Heart right ventricle (tissue), 16 donors: ENCODE results near the gene PTPRJ. TPM values are rescaled to one million over a fixed set of nuclear protein-coding genes. Genes with fewer than 3 reads are reported as not detected.
"Not testable (repeated sequence)": the region's sequence is repeated elsewhere in the genome, so short reads cannot be mapped to it uniquely, and the experiment has no call there.

ENCODE experiments used
- ATAC-seq, 8 donors: fragments of 200-7000 bp; cut with Tn5 transposase; one replicate each; pipeline ENCODE4 v1.9.1; 2020; ENCODE audit warnings: mild to moderate bottlenecking in 8 of 8, moderate library complexity in 8 of 8, moderate number of reproducible peaks in 1 of 8
- DNase-seq, 2 donors: peaks; one replicate each; pipeline ENCODE4 v3.0.0-alpha.2; 2020
- H3K27ac ChIP-seq, 10 donors: fragments of 200-600 bp; sonication (generic) in 2 of 10; one replicate each; pipeline versions ENCODE4 v1.5.0 to v1.8.0; 2020 to 2022; ENCODE audit warnings: mild to moderate bottlenecking in 3 of 10
- H3K27me3 ChIP-seq, 7 donors: fragments of 200-600 bp; one replicate each; pipeline ENCODE4 v1.8.0; 2021 to 2022; ENCODE audit warnings: mild to moderate bottlenecking in 2 of 7
- H3K36me3 ChIP-seq, 9 donors: fragments of 200-600 bp; sonication (generic) in 1 of 9; one replicate each; pipeline versions ENCODE4 v1.5.0 to v1.8.0; 2020 to 2022; ENCODE audit warnings: mild to moderate bottlenecking in 2 of 9
- H3K4me1 ChIP-seq, 9 donors: fragments of 200-600 bp; sonication (generic) in 1 of 9; one replicate each; pipeline versions ENCODE4 v1.5.0 to v1.8.0; 2020 to 2022; ENCODE audit warnings: mild to moderate bottlenecking in 4 of 9
- H3K4me3 ChIP-seq, 10 donors: fragments of 200-600 bp; sonication (generic) in 2 of 10; one replicate each; pipeline versions ENCODE4 v1.5.0 to v1.8.0; 2020 to 2022; ENCODE audit warnings: mild to moderate bottlenecking in 7 of 10, moderate library complexity in 2 of 10
- H3K9me3 ChIP-seq, 11 donors: fragments of 200-600 bp in 10 of 11; sonication (generic) in 2 of 11; one replicate each; pipeline versions ENCODE4 v1.5.0 to v1.8.0; 2013 to 2022; ENCODE audit warnings: mild to moderate bottlenecking in 2 of 11, control low read depth in 1 of 11, moderate library complexity in 1 of 11
- CTCF ChIP-seq, 9 donors: fragments of 200-600 bp; sonication (generic) in 2 of 9; IDR thresholded peaks; one replicate each; pipeline versions ENCODE4 v1.5.0 to v1.8.0; 2021 to 2022; ENCODE audit warnings: antibody characterized with exemption in 9 of 9, mild to moderate bottlenecking in 5 of 9, moderate library complexity in 1 of 9
- WGBS, 2 donors: extraction: QIAGEN DNeasy Blood & Tissue Kit; methylation state at CpG; one replicate each; pipeline ENCODE4 v1.1.7; 2013; ENCODE audit warnings: inconsistent platforms in 1 of 2; 5-methylcytosine and 5-hydroxymethylcytosine counted together
- intact Hi-C, 10 donors: fragments of 100-400 bp; cut with DNase I; formaldehyde crosslinking; loops; one replicate each; pipeline versions ENCODE4 v1.11.1 to v1.14.2; 2022
- polyA plus RNA-seq, 2 donors: library from polyadenylated mRNA; stranded (reverse); fragments of 200-250 nt; gene quantifications; one replicate each; pipeline ENCODE4 v1.2.3, GENCODE V29; 2013
- total RNA-seq, 10 donors: library from RNA; stranded (reverse); fragmentation: NEBNext Ultra II Directional in 3 of 10; extraction: Animal tissue kit (Norgen Biotek cat#: 25700) in 3 of 10; gene quantifications; one replicate each; pipeline versions ENCODE4 v1.2.1 to v1.2.4, GENCODE V29; 2021 to 2023
- donor health status: Arrhythmogenic right ventricular cardiomyopathy.
- donor health status: ischemic (EF 13 %, LVEDD 7.1; RV severe dilation, severe dysfunction).
- donor health status: healthy with polysubstance abuse.
- donor health status: DM: no; HTN: yes; CAD: no.
- donor health status: DM: no; HTN: no; CAD: no.
- donor health status: ischemic (EF 25% LVEDD 6.9; RV normal size, moderate dysfunction).
- donor health status: ischemic (EF 25% LVEDD 5.7; RV mildly dilated, moderate dysfunction).
- donor health status: healthy.
- donor health status: DM: yes; HTN: yes; CAD: no.
- donor health status: Ischemic cardiomyopathy.
- donor health status: ischemic (EF 35%, LVEDD 5.7; RV mildly dilated, moderate dysfunction).
- donor health status: nonischemic (EF 11% LVEDD 7.7; RV severe dilation, severe dysfunction).
- donor health status: DM: yes; HTN: yes; CAD: no.
- donor health status: PGD.
- donor health status: ischemic (EF 29% LVEDD 5.4; RV normal size, mild dysfunction).
- donor health status: nonischemic (EF 23%, LVEDD 6.1; RV moderate dilation, normal function).

PTPRJ gene
- total and polyA plus RNA-seq, 12 donors: 0.78 to 22.9 (median 6.7) TPM

DNA sequence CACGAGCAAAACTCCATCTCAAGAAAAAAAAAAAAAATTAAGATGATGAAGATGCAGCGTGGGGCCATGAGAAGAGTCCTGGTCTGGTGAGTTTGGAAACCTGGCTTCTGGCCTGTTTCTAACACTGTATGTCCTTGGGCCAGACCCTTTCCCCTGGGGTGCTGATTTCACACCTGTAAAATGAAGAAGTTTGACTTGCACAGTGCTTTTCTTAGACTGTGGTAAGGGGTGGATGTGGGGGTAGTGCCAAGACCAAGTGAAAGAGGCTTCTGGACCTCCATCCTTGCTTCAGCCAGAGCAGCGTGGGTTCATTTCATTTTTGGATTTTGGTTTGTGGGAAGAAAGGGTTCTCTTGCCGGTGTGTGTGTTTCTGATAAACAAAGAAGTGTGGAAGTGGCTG, 42.1 kb downstream of the PTPRJ start:
- H3K36me3 ChIP-seq: no peaks in the 10 kb centered on the region
- ATAC-seq: no peak
- H3K9me3 ChIP-seq: no peaks in the 10 kb centered on the region
- intact Hi-C loops: loop anchor here in 2 of 10 donors (10.0 kb wide), 2 partner anchors 62 to 88 kb away; no protein-coding TSS in a partner anchor
- no peak overlapping the region for H3K4me3 ChIP-seq
- 85 to 86% methylated on average over 4 of the region's 4 CpGs for WGBS, 2 donors
- H3K4me1 ChIP-seq: peaks cover 0 to 76% (median 0%) of the 10 kb centered on the region in 9 donors
- no peak for TF ChIP-seq CTCF (IDR thresholded peaks at IDR 0.05)
- H3K27ac ChIP-seq: peak overlapping the region in 1 of 10 donors; percentile 60
- H3K27me3 ChIP-seq: no peaks in the 10 kb centered on the region
- DNase-seq: no peak

DNA sequence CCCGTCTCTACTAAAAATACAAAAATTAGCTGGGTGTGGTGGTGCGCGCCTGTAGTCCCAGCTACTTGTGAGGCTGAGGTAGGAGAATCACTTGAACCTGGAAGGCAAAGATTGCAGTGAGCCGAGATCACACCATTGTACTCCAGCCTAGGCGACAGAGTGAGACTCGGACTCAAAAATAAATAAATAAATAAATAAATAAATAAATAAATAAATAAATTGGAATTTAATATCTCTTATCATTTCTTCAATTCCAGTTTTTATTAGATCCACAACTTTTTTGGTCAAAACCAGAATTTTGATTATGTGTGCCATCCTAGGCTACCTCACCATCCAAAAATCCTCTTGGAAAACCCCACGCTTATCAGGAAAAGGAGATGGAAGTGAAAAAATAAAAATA, 43.2 kb downstream of the PTPRJ start:
- 99% methylated on average over 7 of the region's 7 CpGs for WGBS, 2 donors
- intact Hi-C loops: loop anchor here in 2 of 10 donors (10.0 kb wide), 2 partner anchors 61 to 89 kb away; no protein-coding TSS in a partner anchor
- not testable (repeated sequence) for H3K4me3 ChIP-seq, H3K36me3 ChIP-seq, H3K9me3 ChIP-seq, ATAC-seq, H3K27me3 ChIP-seq, DNase-seq
- Histone ChIP-seq H3K27ac (peak overlapping the region in 1 of 10 donors; percentile 60), H3K4me1 (peaks cover 0 to 72% (median 0%) of the 10 kb centered on the region in 9 donors)

GRCh38 chr11:48024635-48025071, 44.3 kb downstream of the PTPRJ start:
- no peak for TF ChIP-seq CTCF (IDR thresholded peaks at IDR 0.05)
- DNase-seq: no peak
- H3K9me3 ChIP-seq: no peaks in the 10 kb centered on the region
- H3K27ac ChIP-seq: peak overlapping the region in 1 of 10 donors; percentile 67
- H3K4me1 ChIP-seq: peaks cover 0 to 72% (median 3%) of the 10 kb centered on the region in 9 donors
- intact Hi-C loops: loop anchor here in 2 of 10 donors (10.0 kb wide), 2 partner anchors 60 to 90 kb away; no protein-coding TSS in a partner anchor
- 81 to 85% methylated on average over 5 of the region's 5 CpGs for WGBS, 2 donors
- H3K4me3 ChIP-seq: no peak overlapping the region
- H3K36me3 ChIP-seq: no peaks in the 10 kb centered on the region
- no peak for ATAC-seq
- no peaks in the 10 kb centered on the region for H3K27me3 ChIP-seq

GRCh38 chr11:48025293-48025983, 45.1 kb downstream of the PTPRJ start:
- no peak overlapping the region for H3K4me3 ChIP-seq
- ATAC-seq (no peak), DNase-seq (no peak)
- intact Hi-C loops: loop anchor here in 2 of 10 donors (10.0 kb wide), 2 partner anchors 59 to 91 kb away; no protein-coding TSS in a partner anchor
- peak overlapping the region in 1 of 10 donors; percentile 67 for H3K27ac ChIP-seq
- no peak for TF ChIP-seq CTCF (IDR thresholded peaks at IDR 0.05)
- H3K4me1 ChIP-seq: peaks cover 0 to 72% (median 6%) of the 10 kb centered on the region in 9 donors
- no peaks in the 10 kb centered on the region for H3K9me3 ChIP-seq
- no peaks in the 10 kb centered on the region for H3K27me3 ChIP-seq
- 92 to 93% methylated on average over 9 of the region's 9 CpGs for WGBS, 2 donors
- H3K36me3 ChIP-seq: no peaks in the 10 kb centered on the region

DNA sequence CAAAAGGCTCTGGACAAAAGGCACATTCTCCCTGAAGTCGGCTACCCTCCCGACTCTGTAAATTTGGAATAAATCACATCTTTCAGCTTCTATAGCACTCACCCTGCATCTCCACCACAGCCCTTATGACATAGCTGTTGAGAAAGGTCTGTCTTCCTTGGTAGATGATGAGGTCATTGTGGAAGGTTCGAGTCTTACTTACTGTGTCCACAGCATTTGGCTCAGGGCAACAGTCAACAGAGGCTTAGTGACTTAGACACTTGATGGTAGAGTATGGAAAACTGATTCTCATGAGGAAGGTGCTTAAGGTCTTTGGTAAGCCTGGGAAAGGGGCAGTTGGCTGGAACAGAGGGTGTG, 45.6 kb downstream of the PTPRJ start:
- TF ChIP-seq CTCF (IDR thresholded peaks at IDR 0.05): no peak
- no peak for ATAC-seq
- intact Hi-C loops: loop anchor here in 2 of 10 donors (10.0 kb wide), 2 partner anchors 59 to 91 kb away; no protein-coding TSS in a partner anchor
- peak overlapping the region in 1 of 10 donors; percentile 67 for H3K27ac ChIP-seq
- WGBS, 2 donors: 81 to 88% methylated on average over 3 of the region's 3 CpGs
- H3K27me3 ChIP-seq: no peaks in the 10 kb centered on the region
- no peak for DNase-seq
- H3K4me3 ChIP-seq: no peak overlapping the region
- peaks cover 0 to 72% (median 6%) of the 10 kb centered on the region in 9 donors for H3K4me1 ChIP-seq
- no peaks in the 10 kb centered on the region for H3K9me3 ChIP-seq
- no peaks in the 10 kb centered on the region for H3K36me3 ChIP-seq
